Immature natural killer cell (primary cell): Measurements from ENCODE around the gene PECR. TPM values are rescaled to one million over a fixed set of nuclear protein-coding genes. Genes with fewer than 3 reads are reported as not detected.
"Not testable (repeated sequence)": the region's sequence is repeated elsewhere in the genome, so short reads cannot be mapped to it uniquely, and the experiment has no call there.

ENCODE experiments used
- DNase-seq, 3 donors: peaks; one replicate each; pipeline ENCODE4 v3.0.0; 2022; ENCODE audit warnings: mixed read lengths in 1 of 3
- H3K27ac Mint-ChIP-seq, 6 donors: one replicate each; pipeline ENCODE4 v1.8.0; 2020; ENCODE audit warnings: mixed read lengths in 6 of 6, mild to moderate bottlenecking in 5 of 6, inconsistent platforms in 4 of 6, moderate library complexity in 3 of 6
- H3K27me3 Mint-ChIP-seq, 3 donors: one replicate each; pipeline ENCODE4 v1.8.0; 2020 to 2021; ENCODE audit warnings: low read depth in 3 of 3, mild to moderate bottlenecking in 3 of 3, mixed read lengths in 3 of 3, moderate library complexity in 3 of 3, inconsistent platforms in 1 of 3
- H3K36me3 Mint-ChIP-seq, 3 donors: one replicate each; pipeline ENCODE4 v1.8.0; 2020; ENCODE audit warnings: mixed read lengths in 3 of 3, inconsistent platforms in 2 of 3, mild to moderate bottlenecking in 2 of 3
- H3K4me1 Mint-ChIP-seq, 2 donors: one replicate each; pipeline ENCODE4 v1.8.0; 2020; ENCODE audit warnings: inconsistent platforms in 2 of 2, mild to moderate bottlenecking in 2 of 2, mixed read lengths in 2 of 2, moderate library complexity in 1 of 2
- H3K4me3 Mint-ChIP-seq, 5 donors: one replicate each; pipeline ENCODE4 v1.8.0; 2020; ENCODE audit warnings: mild to moderate bottlenecking in 5 of 5, mixed read lengths in 5 of 5, inconsistent platforms in 3 of 5, moderate library complexity in 3 of 5
- H3K9me3 Mint-ChIP-seq, 6 donors: one replicate each; pipeline ENCODE4 v1.8.0; 2020; ENCODE audit warnings: mild to moderate bottlenecking in 6 of 6, mixed read lengths in 6 of 6, inconsistent platforms in 4 of 6, moderate library complexity in 3 of 6
- polyA plus RNA-seq, 3 donors: library from polyadenylated mRNA; unstranded; fragments of 300-500 nt; fragmentation: Illumina TruSeq; gene quantifications; one replicate each; pipeline ENCODE4 v1.2.3, GENCODE V29; 2021

PECR gene
- polyA plus RNA-seq, 3 donors from 2014 or later = 23.2 to 32.4 (median 23.8) TPM

DNA sequence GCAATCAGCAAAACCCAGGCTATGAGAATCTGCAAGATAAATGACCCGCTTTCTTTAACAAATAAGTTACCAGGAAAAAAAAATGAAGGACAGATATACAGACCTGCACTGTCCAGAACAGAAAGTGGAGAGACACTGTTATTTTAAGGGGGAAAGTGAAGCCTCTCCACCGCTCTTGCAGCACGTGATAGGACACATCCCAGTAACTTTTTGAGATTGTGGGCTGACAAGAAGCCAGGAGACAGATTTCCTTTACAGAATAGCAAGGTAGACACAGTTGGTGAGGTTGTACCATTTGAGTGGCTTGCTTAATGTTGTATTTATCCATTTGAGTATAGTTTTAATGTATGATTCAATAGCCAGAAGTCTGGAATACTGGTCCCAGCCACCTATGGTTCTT is 13.1 kb upstream of the PECR start:
- H3K27ac Mint-ChIP-seq = no peak overlapping the region
- no peaks in the 10 kb centered on the region for H3K9me3 Mint-ChIP-seq
- peaks cover 0 to 1% (median 0%) of the 10 kb centered on the region in 3 donors for H3K27me3 Mint-ChIP-seq
- H3K4me1 Mint-ChIP-seq = peaks cover 11 to 14% of the 10 kb centered on the region in 2 donors
- peaks cover 5 to 6% (median 5%) of the 10 kb centered on the region in 3 donors for H3K36me3 Mint-ChIP-seq
- no peak for DNase-seq
- no peak overlapping the region for H3K4me3 Mint-ChIP-seq

DNA sequence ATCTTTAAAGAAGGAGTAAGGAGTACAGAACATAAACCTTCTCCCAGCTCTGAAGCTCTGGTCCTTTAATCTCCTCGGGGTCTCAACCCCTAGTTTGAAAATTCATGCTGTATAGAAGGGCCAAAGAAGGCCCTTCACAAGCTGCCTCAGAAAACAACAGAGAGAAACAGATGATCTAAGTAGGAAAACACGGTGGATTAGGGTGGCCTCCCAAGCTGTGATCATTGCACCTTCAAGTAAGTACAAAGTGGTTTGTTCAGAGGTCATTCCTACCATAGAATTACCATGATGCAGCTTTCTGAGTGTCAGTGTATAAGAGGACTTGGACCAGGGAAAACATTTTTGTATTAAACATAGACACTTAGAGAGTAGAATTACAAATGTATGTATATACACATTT is 11.0 kb upstream of the PECR start:
- no peak for DNase-seq
- H3K4me1 Mint-ChIP-seq = peaks cover 18 to 20% of the 10 kb centered on the region in 2 donors
- H3K27me3 Mint-ChIP-seq = peaks cover 0 to 1% (median 0%) of the 10 kb centered on the region in 3 donors
- H3K9me3 Mint-ChIP-seq = no peaks in the 10 kb centered on the region
- H3K36me3 Mint-ChIP-seq = peaks cover 5 to 6% (median 5%) of the 10 kb centered on the region in 3 donors
- H3K27ac Mint-ChIP-seq = no peak overlapping the region
- H3K4me3 Mint-ChIP-seq = no peak overlapping the region

DNA sequence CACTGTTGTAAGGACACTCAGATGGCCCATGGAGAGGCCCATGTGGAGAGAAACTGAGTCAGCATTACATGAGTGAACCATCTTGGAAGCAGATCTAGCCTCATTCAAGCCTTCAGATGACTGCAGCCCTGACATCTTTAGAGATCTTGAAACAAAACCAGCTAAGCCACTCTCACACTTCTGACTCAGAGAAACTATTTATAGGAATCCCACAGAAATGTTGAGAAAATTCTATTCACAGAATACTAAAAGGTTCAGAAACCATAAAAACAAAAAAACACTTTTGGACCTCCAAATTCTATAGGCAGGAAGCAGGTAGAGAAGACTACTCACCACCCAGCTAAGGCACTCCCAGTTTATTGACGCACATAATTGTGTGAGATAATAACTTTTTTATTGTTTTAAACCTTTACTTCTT is 8.8 kb upstream of the PECR start:
- Mint-ChIP-seq H3K4me3 (peak overlapping the region in 3 of 5 donors; percentile 19 to 61 (median 27)), H3K27me3 (peaks cover 0 to 1% (median 0%) of the 10 kb centered on the region in 3 donors), H3K27ac (peak overlapping the region in 5 of 6 donors; percentile 38 to 85 (median 77)), H3K4me1 (peaks cover 19 to 31% of the 10 kb centered on the region in 2 donors), H3K36me3 (no peaks in the 10 kb centered on the region), H3K9me3 (no peaks in the 10 kb centered on the region)
- DNase-seq = peak in 1 of 3 donors; percentile 43

DNA sequence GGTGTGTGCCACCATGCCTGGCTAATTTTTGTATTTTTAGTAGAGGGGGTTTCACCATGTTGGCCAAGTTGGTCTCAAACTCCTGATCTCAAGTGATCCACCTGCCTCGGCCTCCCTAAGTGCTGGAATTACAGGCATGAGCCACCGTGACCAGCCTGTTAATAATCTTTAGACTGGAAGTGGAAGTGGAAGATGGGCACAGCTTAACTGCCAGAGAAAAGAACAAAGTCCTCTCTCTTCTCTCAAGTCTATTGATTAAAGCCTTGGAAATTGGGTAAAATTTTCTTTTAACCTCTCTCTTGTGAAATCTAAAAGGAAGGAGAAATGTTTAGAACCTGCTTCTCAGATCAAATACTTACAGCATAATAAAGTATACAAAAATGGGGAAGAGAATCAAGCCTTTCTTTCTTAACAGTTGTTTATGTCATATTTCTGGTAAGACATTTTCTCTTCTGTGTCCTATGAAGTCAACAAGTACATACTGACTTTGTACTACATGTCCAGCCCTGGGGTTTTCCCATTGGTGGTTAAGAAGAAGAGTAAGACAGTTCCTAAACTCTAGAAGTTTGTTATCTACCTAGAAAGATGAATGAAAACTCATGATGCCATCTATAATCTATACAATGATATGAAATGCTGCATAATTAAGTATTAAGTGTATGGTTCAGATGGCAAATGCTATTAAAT is 4.7 kb upstream of the PECR start:
- Mint-ChIP-seq H3K27me3 (peaks cover 3 to 14% (median 7%) of the 10 kb centered on the region in 3 donors), H3K4me1 (peaks cover 60 to 69% of the 10 kb centered on the region in 2 donors), H3K36me3 (no peaks in the 10 kb centered on the region), H3K4me3 (no peak overlapping the region), H3K27ac (peak overlapping the region in 5 of 6 donors; percentile 13 to 50 (median 41)), H3K9me3 (no peaks in the 10 kb centered on the region)
- no peak for DNase-seq

DNA sequence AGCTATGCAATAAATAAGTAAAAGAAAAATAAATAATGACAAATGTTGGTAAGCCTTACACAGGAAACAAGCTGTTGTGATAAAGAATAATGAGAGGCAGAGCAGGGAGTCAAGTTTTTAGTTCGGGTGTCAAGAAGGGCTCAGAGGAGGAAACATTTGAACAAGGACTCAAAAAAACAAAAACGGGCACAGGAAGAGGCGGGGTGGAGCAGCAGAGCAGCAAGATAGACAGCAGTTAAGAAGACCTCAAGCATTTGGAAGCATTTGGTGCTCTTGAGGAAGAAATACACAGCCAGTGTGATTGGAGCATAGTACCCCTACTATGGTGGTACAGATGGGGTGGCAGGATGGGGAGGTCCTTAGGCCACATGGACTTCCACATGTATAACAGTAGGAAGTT is 2.9 kb upstream of the PECR start:
- Mint-ChIP-seq H3K27me3 (peaks cover 5 to 16% (median 7%) of the 10 kb centered on the region in 3 donors), H3K4me1 (peaks cover 61 to 65% of the 10 kb centered on the region in 2 donors), H3K9me3 (no peaks in the 10 kb centered on the region), H3K4me3 (peak overlapping the region; percentile 23 to 78 (median 61)), H3K27ac (peak overlapping the region; percentile 49 to 94 (median 90)), H3K36me3 (no peaks in the 10 kb centered on the region)
- DNase-seq = no peak

DNA sequence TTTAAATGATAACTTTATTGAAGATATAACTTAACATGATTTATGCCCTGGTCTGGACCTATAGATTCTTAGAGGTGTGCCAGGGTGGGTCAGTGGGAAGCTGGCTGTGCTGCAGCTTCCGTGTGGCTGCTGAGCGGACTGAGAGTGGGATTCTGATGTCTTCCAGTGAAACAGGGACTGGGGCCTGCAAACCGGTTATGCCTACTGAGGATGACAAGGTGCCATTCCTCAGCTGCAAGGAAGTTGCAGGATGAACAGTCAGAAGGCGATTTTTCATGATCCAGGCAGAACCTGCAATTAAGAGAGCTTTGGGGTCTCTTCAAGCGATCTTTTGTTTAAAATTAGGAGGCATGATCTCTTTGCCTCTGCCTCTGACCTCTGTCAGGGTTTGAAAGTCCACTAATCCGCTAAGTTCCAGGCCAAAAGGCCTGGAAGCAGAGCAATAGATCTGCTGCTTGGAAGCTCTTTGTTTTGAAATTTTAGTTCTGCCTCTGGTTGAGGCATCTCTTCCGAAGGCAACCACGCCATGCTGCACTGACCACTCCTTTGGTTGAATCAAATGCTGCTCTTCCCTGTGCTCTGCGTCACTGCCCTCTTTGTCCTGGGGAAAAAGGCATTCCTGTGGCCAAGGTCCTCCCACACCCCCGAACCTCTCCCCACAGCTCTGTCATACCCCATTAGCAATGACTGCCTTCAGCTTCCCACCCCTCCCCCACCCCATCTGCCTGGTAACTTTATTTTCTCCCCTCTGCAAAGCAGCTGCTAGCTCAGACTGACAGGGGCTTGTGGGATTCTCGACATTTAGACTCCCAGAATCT is 2.1 kb upstream of the PECR start:
- Mint-ChIP-seq H3K27ac (peak overlapping the region; percentile 49 to 94 (median 91)), H3K4me1 (peaks cover 60 to 62% of the 10 kb centered on the region in 2 donors), H3K9me3 (no peaks in the 10 kb centered on the region), H3K27me3 (peaks cover 5 to 16% (median 7%) of the 10 kb centered on the region in 3 donors), H3K36me3 (no peaks in the 10 kb centered on the region), H3K4me3 (peak overlapping the region; percentile 27 to 99 (median 96))
- DNase-seq = no peak

DNA sequence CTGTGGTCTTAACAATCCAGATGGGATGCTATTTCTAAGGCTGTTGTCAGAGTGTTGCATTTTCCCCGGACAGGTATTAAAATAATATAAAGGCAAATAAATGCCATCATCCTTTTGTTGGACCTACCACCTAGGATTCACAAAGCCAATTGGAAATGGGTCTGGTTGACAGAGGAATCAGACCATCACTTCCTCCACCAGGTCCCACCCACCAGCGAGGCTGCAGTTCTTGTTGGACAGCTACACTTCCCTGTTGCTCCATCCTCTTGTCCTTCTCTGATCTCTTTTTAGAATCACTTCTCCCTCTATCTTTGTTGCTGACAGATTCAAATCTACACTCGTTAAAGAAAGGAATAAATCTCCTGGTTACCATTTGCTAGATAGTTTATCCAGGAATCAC is 1.2 kb upstream of the PECR start:
- peaks cover 5 to 16% (median 7%) of the 10 kb centered on the region in 3 donors for H3K27me3 Mint-ChIP-seq
- no peak for DNase-seq
- no peaks in the 10 kb centered on the region for H3K9me3 Mint-ChIP-seq
- H3K4me1 Mint-ChIP-seq = peaks cover 60 to 62% of the 10 kb centered on the region in 2 donors
- H3K27ac Mint-ChIP-seq = peak overlapping the region; percentile 49 to 94 (median 91)
- H3K36me3 Mint-ChIP-seq = no peaks in the 10 kb centered on the region
- peak overlapping the region; percentile 90 to 99 (median 96) for H3K4me3 Mint-ChIP-seq

DNA sequence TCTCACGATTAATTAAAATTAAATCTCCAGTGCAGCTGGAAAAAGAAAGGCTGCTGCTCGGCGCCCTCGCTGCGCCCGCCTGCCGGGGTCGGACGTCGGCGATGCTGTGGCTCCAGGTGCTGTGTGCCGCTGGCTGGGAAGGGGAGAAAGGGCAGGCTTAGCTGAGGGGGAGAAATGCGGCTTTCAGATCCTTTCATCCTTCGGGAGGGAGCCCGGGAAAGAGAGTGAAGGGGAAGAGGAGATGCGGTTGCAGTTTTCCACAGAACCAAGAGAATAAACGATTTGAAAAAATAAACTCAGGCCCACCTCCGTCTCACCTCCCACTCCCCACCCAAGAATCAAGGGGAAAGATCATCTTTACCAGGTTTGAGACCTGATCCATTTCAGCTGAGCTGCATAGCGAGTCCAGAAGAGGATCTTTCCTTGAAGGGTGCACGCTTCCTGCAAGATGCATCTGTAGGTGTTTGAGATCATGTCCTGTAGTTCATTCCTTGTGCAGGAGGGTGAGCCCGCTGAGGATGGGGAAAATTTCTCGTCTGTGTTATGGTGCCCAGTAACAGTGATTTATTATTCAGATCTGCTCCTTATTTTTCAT is 605 bp upstream of the PECR start:
- Mint-ChIP-seq H3K4me1 (peaks cover 60 to 62% of the 10 kb centered on the region in 2 donors), H3K9me3 (no peaks in the 10 kb centered on the region), H3K4me3 (peak overlapping the region; percentile 90 to 99 (median 96)), H3K27me3 (peaks cover 5 to 16% (median 7%) of the 10 kb centered on the region in 3 donors), H3K27ac (peak overlapping the region; percentile 49 to 94 (median 91)), H3K36me3 (no peaks in the 10 kb centered on the region)
- DNase-seq = no peak

DNA sequence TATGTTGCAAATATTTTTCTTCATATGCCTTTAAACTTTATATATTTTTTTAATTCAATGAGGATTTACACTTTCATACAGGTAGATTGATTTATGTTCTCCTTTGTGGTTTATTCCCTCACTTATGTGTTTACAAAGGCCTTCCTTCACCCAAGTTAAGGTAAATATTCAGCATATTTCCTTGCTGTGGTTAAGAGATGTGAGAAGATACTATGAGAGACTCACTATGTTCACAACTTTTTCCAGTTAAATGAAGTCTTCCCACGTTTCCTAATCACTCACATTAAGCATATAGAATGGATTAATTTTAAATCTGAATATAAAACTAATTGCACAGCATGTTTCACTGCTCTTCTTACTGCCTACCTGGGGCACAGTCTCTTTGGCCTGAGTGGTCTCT is 597 bp downstream of the PECR start:
- Mint-ChIP-seq H3K27ac (peak overlapping the region; percentile 49 to 94 (median 91)), H3K27me3 (peaks cover 5 to 16% (median 7%) of the 10 kb centered on the region in 3 donors), H3K36me3 (no peaks in the 10 kb centered on the region), H3K4me1 (peaks cover 53 to 60% of the 10 kb centered on the region in 2 donors), H3K4me3 (peak overlapping the region; percentile 90 to 99 (median 96)), H3K9me3 (no peaks in the 10 kb centered on the region)
- DNase-seq = no peak

DNA sequence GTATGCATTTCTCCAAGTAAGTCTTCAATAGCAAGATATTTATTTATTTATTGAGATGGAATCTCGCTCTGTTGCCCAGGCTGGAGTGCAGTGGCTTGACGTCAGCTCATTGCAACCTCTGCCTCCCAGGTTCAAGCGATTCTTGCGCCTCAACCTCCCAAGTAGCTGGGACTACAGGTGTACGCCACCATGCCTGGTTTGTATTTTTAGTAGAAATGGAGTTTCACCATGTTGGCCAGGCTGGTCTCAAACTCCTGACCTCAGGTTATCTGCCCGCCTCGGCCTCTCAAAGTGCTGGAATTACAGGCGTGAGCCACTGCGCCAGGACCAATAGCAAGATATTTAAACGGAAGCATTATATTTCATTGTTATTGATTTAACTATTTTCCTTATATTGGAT is 1.6 kb downstream of the PECR start:
- Mint-ChIP-seq H3K4me1 (peaks cover 48 to 56% of the 10 kb centered on the region in 2 donors), H3K27me3 (peaks cover 5 to 16% (median 7%) of the 10 kb centered on the region in 3 donors), H3K4me3 (peak overlapping the region in 3 of 5 donors; percentile 14 to 50 (median 46))
- not testable (repeated sequence) for H3K9me3 Mint-ChIP-seq, DNase-seq, H3K36me3 Mint-ChIP-seq, H3K27ac Mint-ChIP-seq

DNA sequence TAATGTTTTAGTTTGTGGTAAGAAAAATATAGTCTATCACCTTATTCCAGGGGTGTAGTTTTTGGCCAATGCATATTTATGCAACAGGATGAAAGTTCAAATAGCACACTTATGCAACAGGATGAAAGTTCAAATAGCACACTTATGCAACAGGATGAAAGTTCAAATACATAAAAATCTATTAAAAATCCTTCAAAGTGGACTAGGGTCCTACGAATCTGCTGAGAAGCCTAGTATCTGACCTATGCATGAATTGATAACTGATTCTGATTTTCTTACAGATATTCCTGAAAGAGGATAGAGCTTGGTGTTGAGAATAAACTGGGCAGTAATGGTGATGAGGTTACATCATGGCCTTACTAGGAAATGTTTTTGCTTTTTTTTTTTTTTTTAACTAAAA is 2.8 kb downstream of the PECR start:
- H3K27me3 Mint-ChIP-seq = peaks cover 5 to 16% (median 7%) of the 10 kb centered on the region in 3 donors
- peaks cover 0 to 4% (median 0%) of the 10 kb centered on the region in 3 donors for H3K36me3 Mint-ChIP-seq
- H3K4me1 Mint-ChIP-seq = peaks cover 38 to 54% of the 10 kb centered on the region in 2 donors
- no peak for DNase-seq
- H3K4me3 Mint-ChIP-seq = no peak overlapping the region
- no peak overlapping the region for H3K27ac Mint-ChIP-seq
- no peaks in the 10 kb centered on the region for H3K9me3 Mint-ChIP-seq

DNA sequence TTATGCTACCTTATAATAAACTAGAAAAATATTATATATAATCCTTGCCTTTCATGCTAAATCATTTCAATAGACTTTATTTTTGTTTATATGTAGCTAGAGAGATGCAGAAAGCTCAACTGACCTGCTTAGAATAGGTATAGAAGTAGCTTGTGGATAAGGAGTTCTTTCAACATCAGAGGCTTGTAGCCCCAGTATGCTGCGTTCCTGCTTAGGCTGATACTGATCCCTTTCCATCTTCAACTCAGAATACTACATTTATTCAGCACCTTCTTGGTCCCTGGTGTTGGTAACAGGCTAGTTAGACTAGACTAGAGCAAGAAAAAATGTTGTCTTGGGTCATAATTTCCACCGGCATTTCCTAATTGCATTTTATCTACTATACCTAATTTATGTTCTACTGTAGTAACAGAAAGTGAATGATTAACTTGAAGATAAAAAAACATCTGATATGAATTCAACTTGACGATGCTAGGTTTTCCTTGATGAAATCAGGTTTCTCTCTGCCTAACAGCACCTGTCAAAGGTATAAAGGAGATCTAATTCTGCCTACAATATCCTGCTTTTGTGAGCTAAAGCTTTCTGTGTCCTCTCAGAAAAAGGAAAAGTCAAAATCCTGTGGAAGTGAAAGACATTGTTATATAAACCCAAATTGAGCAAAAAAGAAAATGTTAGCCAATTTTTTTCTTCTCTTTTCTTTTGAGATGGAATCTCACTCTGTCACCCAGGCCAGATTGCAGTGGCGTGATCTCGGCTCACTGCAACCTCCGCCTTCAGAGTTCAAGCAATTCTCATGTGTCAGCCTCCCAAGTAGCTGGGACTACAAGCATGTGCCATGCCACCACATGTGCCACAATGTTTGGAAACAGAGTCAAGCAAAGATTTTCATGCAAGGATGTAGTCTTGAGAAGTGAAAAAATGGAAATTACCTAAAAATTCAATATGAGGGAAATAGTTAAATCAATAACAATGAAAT is 5.8 kb downstream of the PECR start:
- Mint-ChIP-seq H3K9me3 (no peaks in the 10 kb centered on the region), H3K27me3 (peaks cover 0 to 1% (median 0%) of the 10 kb centered on the region in 3 donors), H3K4me1 (peaks cover 10 to 24% of the 10 kb centered on the region in 2 donors), H3K36me3 (peaks cover 0 to 4% (median 0%) of the 10 kb centered on the region in 3 donors), H3K27ac (peak overlapping the region in 1 of 6 donors; percentile 30), H3K4me3 (no peak overlapping the region)
- DNase-seq = no peak

DNA sequence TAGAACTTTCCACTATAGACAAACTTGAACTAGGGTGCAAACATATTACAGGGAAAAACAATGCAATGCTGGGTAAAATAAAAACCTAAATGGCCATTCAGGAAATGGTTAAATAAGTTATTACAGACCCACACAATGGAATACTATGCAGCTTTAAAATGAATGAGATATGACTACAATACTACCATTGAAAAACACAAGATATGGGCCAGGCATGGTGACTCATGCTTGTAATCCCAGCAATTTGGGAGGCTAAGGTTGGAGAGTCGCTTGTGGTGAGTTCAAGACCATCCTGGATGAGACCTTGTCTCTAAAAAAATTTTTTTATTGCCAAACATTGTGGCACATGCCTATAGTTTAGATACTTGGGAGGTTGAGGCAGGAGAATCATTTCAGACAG is 6.8 kb downstream of the PECR start:
- Mint-ChIP-seq H3K27me3 (no peaks in the 10 kb centered on the region), H3K4me3 (no peak overlapping the region), H3K36me3 (peaks cover 0 to 7% (median 0%) of the 10 kb centered on the region in 3 donors), H3K9me3 (no peaks in the 10 kb centered on the region), H3K27ac (no peak overlapping the region), H3K4me1 (peaks cover 4 to 16% of the 10 kb centered on the region in 2 donors)
- no peak for DNase-seq
